HG03159 (cell line): ENCODE results near the gene ADK.

ENCODE experiments used
- ATAC-seq: cut with Tn5 transposase; IDR thresholded peaks from one replicate; pipeline ENCODE4 v1.9.1; 2021; ENCODE audit warnings: mild to moderate bottlenecking, moderate library complexity; ENCODE audit not compliant: unreplicated experiment

Gene ADK

GRCh38 chr10:74586088-74586585 lies 435.1 kb downstream of the ADK start:
- peak; percentile 39 for ATAC-seq

- no peak for ATAC-seq
These were observed 436.3 kb downstream of the ADK start for GRCh38 chr10:74587109-74587854.

DNA sequence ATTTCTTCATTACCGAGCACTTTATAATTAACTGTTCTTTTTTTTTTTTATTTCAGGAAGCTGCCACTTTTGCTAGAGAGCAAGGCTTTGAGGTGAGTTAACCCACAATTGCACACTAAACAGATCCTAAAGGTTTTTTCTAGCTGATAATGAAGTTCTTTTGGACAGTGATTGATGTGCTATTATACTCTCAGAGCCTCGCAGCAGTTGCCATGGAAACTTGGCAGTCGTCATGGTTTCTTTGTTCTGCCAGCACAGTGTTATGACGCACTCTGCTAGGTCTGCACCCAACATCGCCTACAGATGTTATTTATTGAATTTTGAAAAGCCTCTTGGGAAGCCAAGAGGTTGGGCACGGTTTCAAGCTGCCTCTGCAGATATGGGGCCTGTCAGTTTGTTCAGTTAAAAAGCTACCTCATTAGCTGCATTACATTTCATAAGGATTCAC lies 438.2 kb downstream of the ADK start:
- peak; percentile 42 for ATAC-seq

- ATAC-seq = no peak
These were observed 438.8 kb downstream of the ADK start for GRCh38 chr10:74589851-74590250.

DNA sequence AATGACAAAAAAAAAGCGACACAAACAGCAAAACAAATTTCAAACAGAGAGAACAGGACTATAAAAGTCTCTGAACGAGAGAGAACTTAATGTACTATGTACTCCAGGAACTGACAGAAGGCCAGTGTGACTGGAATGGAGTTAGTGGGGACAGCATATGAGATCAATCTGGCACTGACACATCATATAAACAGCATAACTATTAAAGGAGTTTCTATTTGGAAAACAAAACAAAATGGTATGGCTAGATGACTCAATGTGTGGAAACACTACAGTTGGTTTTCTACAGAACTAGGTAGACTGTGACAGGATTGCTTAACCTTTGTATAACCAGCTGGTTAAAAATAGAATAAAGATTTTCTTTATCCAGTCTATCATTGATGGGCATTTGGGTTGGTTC lies 442.4 kb downstream of the ADK start:
- no peak for ATAC-seq

DNA sequence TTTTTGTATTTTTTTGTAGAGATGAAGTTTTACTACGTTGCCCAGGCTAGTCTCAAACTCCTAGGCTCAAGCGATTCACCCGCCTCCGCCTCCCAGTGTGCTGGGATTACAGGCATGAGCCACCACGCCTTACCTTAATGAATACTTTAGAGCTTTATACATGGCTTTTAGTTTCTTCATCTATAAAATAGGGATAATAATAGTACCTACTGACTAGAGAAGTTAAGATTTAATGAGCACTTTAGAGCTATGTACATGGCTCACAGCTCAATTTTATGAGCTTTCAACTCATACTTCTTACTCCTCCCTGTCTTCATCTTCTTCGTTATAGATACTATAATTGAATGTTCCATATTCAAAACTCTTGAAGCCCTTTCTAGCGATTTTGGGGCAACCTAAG lies 445.7 kb downstream of the ADK start:
- no peak for ATAC-seq

GRCh38 chr10:74598891-74599566 lies 448.0 kb downstream of the ADK start:
- ATAC-seq = peak; percentile 79

- ATAC-seq = no peak
These were observed 448.7 kb downstream of the ADK start for GRCh38 chr10:74599672-74600071.

GRCh38 chr10:74600170-74600569 lies 449.1 kb downstream of the ADK start:
- ATAC-seq = no peak

GRCh38 chr10:74602576-74602975 lies 451.6 kb downstream of the ADK start:
- ATAC-seq = no peak

GRCh38 chr10:74610299-74610698 lies 459.3 kb downstream of the ADK start:
- ATAC-seq = no peak

DNA sequence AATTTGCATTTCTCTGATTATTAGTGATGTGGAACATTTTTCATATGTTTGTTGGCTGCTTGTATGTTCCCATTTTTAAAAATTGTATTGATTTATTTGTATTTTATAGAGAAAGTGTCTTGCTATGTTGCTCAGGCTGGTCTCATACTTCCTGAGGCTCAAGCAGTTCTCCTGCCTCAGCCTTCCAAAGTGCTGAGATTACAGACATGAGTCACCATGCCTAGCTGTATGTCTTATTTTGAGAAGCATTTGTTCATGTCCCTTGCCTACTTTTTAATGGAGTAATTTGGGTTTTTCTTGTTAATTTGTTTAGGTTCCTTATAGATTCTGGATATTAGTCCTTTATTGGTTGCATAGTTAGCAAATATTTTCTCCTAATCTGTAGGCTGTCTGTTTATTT lies 461.2 kb downstream of the ADK start:
- no peak for ATAC-seq

DNA sequence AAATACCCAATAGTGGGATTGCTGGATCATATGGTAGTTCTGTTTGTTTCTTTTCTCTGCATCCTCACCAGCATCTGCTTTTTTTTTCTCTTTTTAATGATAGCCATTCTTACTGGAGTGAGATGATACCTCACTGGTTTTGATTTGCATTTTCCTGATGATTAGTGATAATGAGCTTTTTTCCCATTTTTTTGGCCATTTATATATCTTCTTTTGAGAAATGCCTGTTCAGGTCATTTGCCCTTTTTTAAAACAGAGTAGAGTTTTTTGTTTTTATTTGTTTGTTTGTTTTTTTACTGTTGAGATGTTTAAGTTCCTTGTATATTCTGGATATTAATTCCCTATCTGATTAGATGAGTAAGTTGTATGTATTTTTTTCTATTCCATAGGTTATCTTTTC lies 469.6 kb downstream of the ADK start:
- ATAC-seq = no peak

DNA sequence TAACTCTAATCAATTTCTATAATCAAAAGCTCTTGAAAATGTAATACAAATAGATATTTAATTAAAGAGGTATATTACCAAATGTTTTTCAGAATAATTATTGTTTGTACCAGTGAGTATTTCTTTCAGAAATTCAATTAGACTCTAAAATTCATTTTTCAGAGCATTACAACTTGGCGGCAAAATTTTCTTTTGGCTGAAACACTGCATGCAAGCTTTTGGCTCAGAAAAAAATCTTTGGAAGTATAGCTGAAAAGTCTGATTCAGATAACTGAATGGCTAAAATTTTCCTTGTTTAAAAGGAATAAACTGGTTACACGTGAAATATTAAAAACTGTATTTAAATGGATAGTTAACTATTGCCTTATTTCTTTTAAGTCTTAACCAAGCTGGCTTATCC lies 472.8 kb downstream of the ADK start:
- no peak for ATAC-seq

- ATAC-seq = no peak
These were observed 473.5 kb downstream of the ADK start for GRCh38 chr10:74624501-74624900.

DNA sequence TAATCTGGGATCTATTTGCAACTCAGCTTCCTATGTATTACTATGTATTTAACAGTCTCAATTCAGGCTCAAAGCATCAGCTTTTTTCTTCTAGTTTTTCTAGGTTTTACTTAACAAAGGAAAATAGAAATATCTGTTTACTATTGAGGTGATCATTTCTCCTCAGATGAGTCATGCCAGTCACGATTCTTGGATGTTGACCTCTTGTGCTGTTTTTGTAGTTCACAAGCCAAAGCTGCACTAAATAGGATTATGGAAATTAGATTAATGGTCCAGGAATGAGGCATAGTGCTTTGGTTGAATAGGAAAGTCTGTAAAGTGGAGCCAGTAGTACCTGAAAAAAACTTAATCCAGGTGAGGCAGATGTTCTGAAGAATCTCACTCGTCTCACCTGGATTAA lies 477.1 kb downstream of the ADK start:
- no peak for ATAC-seq

DNA sequence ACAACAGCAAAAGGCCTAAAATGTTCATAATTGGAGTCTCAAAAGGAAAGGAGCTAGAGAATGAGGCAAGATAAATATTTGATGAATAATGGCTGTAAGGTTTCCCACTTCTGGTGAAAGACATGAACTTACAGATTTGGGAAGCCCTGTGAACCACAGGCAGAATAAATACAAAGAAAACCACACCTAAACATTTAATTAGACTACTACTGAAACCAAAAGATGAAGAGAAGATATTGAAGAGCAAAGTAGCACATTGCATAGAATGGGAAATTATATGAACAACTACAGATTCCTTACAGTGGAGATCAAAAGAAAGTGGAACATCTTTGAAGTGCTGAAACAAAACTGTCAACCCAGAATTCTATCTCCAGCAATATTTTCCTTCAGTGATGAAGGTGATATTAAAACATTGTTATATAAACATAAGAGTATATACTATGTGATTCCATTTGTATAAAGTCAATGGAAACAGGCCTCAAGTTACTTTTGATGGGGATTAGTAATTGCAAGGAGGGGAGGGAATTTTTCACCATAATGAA lies 484.0 kb downstream of the ADK start:
- ATAC-seq = no peak

DNA sequence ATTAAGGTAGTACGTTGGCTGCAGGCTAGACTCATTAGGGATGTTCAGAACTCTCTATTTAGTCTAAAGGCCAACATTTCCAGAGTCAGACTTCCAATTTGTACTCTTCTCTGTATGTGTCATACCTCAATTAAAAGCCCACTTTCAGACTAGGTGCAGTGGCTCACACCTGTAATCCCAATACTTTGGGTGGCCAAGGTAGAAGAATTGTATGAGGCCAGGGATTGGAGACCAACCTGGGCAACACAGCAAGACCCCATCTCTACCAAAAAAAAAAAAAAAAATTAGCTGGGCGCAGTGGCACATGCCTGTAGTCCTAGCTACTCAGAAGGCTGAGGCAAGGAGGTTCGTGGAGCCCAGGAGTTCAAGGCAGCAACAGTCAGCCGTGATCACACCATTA lies 484.6 kb downstream of the ADK start:
- no peak for ATAC-seq

- ATAC-seq = no peak
These were observed 486.7 kb downstream of the ADK start for GRCh38 chr10:74637685-74638084.

DNA sequence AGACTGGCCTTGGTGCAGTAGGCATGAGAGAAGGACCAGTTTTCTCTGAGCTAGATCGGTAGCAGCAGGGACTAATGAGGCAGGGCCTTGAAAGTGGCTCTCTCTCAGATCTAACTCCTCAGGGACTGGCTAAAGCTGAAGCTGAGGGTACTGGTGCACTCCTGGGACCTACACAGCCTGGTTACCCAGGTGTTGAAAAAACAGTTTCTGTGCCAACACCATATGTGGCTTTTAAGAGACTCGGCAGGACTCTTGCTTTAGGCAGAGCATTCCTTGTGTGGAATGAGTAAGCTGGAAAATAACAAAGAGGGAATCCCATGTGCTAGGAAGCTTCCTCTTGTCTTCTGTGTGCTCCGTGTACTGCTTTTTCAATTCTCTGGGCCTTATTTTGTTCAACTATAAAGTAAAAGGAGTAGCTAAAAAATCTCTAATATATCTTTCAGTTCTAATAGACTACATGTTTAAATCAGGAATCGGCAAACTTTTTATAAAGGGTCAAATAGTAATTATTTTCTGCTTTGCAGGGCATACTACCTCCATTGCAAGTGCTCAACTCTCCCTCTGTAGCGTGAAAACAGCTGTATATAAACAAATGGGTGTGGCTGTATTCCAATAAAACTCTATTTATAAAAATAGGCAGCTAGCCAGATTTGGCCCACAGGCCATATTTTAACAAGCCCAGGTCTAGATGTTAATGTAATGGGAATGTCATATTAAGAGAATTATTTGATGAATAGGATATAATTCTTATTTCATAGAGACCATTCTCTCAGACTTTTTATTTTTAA lies 489.3 kb downstream of the ADK start:
- ATAC-seq = no peak

GRCh38 chr10:74641659-74642058 lies 490.6 kb downstream of the ADK start:
- no peak for ATAC-seq
